ENCODE measurements around the gene BNC2.
"Not testable (repeated sequence)": the region's sequence is repeated elsewhere in the genome, so short reads cannot be mapped to it uniquely, and the experiment has no call there.

The BNC2 gene

GRCh38 chr9:16450043-16450442, 420.4 kb downstream of the BNC2 start:
- no peak for DNase-seq (ENCODE audit: low read depth)

- DNase-seq (ENCODE audit: low read depth) = no peak
Observed at GRCh38 chr9:16449076-16449730, 421.3 kb downstream of the BNC2 start.

- no peak for DNase-seq (ENCODE audit: low read depth)
Observed at GRCh38 chr9:16447946-16448345, 422.5 kb downstream of the BNC2 start.

GRCh38 chr9:16446636-16447035, 423.8 kb downstream of the BNC2 start:
- no peak for DNase-seq (ENCODE audit: low read depth)

GRCh38 chr9:16445141-16445920, 425.1 kb downstream of the BNC2 start:
- no peak for DNase-seq (ENCODE audit: low read depth)

- DNase-seq (ENCODE audit: low read depth) = no peak
Observed at GRCh38 chr9:16442622-16443021, 427.8 kb downstream of the BNC2 start.

GRCh38 chr9:16441791-16442190, 428.7 kb downstream of the BNC2 start:
- DNase-seq (ENCODE audit: low read depth) = no peak

GRCh38 chr9:16438831-16439230, 431.6 kb downstream of the BNC2 start:
- DNase-seq (ENCODE audit: low read depth) = not testable (repeated sequence)

- no peak for DNase-seq (ENCODE audit: low read depth)
Observed at GRCh38 chr9:16436545-16436944, 433.9 kb downstream of the BNC2 start.

GRCh38 chr9:16434526-16434925, 435.9 kb downstream of the BNC2 start:
- no peak for DNase-seq (ENCODE audit: low read depth)

GRCh38 chr9:16433494-16433893, 437.0 kb downstream of the BNC2 start:
- DNase-seq (ENCODE audit: low read depth) = no peak

GRCh38 chr9:16431666-16432392, 438.6 kb downstream of the BNC2 start:
- no peak for DNase-seq (ENCODE audit: low read depth)

- DNase-seq (ENCODE audit: low read depth) = no peak
Observed at GRCh38 chr9:16429671-16430070, 440.8 kb downstream of the BNC2 start.

GRCh38 chr9:16427873-16428427, 442.5 kb downstream of the BNC2 start:
- DNase-seq (ENCODE audit: low read depth) = no peak

GRCh38 chr9:16426716-16427115, 443.8 kb downstream of the BNC2 start:
- DNase-seq (ENCODE audit: low read depth) = no peak

GRCh38 chr9:16425562-16426231, 444.8 kb downstream of the BNC2 start:
- DNase-seq (ENCODE audit: low read depth) = no peak

- no peak for DNase-seq (ENCODE audit: low read depth)
Observed at GRCh38 chr9:16422114-16422513, 448.4 kb downstream of the BNC2 start.

GRCh38 chr9:16421532-16421931, 448.9 kb downstream of the BNC2 start:
- no peak for DNase-seq (ENCODE audit: low read depth)

- no peak for DNase-seq (ENCODE audit: low read depth)
Observed at GRCh38 chr9:16419124-16419523, 451.3 kb downstream of the BNC2 start.

- DNase-seq (ENCODE audit: low read depth) = no peak
Observed at GRCh38 chr9:16418721-16419120, 451.7 kb downstream of the BNC2 start.

GRCh38 chr9:16417749-16418148, 452.7 kb downstream of the BNC2 start:
- DNase-seq (ENCODE audit: low read depth) = no peak

GRCh38 chr9:16417161-16417560, 453.3 kb downstream of the BNC2 start:
- no peak for DNase-seq (ENCODE audit: low read depth)
